VCaP (cell line): ENCODE data around the gene MTURN.
"Not testable (repeated sequence)": the region's sequence is repeated elsewhere in the genome, so short reads cannot be mapped to it uniquely, and the experiment has no call there.

ENCODE experiments used
- H3K27ac ChIP-seq: fragments of 450-650 bp; 2 replicates; pipeline ENCODE4 v1.5.1; 2017
- CTCF ChIP-seq: fragments of 450-650 bp; conservative IDR thresholded peaks from 2 replicates; pipeline ENCODE4 v1.5.1; 2017; ENCODE audit warnings: mild to moderate bottlenecking, moderate library complexity

The MTURN gene

GRCh38 chr7:30187513-30187912 is 52.7 kb downstream of the MTURN start:
- no peak overlapping the region for H3K27ac ChIP-seq
- TF ChIP-seq CTCF, result no peak

GRCh38 chr7:30188381-30188780 is 53.6 kb downstream of the MTURN start:
- not testable (repeated sequence) for H3K27ac ChIP-seq

GRCh38 chr7:30188811-30189210 is 54.0 kb downstream of the MTURN start:
- no peak overlapping the region for H3K27ac ChIP-seq
- TF ChIP-seq CTCF, result no peak

- TF ChIP-seq CTCF, result no peak
- H3K27ac ChIP-seq, result no peak overlapping the region
These were observed 57.0 kb downstream of the MTURN start for GRCh38 chr7:30191809-30192208.

GRCh38 chr7:30193336-30193943 is 58.7 kb downstream of the MTURN start:
- TF ChIP-seq CTCF, result no peak
- no peak overlapping the region for H3K27ac ChIP-seq

GRCh38 chr7:30196408-30196807 is 61.6 kb downstream of the MTURN start:
- no peak for TF ChIP-seq CTCF

GRCh38 chr7:30197438-30197837 is 62.7 kb downstream of the MTURN start:
- no peak for TF ChIP-seq CTCF
- no peak overlapping the region for H3K27ac ChIP-seq

More at GRCh38 chr7:30196408-30196807, 61.6 kb downstream of the MTURN start:
- no peak overlapping the region for H3K27ac ChIP-seq

GRCh38 chr7:30199271-30199670 is 64.5 kb downstream of the MTURN start:
- no peak for TF ChIP-seq CTCF
- no peak overlapping the region for H3K27ac ChIP-seq
